Measurements from ENCODE around the gene PTGIS.

DNA sequence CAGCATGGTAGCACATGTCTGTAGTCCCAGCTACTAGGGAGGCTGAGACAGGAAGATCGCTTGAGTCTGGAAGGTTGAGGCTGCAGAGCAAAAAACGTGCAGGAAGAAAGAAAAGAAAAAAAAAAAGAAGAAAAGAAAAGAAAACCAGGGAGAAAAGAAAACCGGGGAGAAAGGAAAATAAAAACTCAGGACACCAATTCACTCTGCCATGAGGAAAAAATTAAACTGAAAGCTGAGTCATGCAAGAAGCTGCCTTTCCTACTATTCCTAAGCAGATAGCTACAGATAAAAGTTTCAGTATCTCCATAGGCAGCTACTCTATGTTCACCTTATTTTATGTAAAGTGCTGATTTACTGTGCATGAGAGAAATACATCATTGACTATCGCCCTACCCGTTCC lies 10.5 kb downstream of the PTGIS start:
- TF ChIP-seq POLR2AphosphoS5 (IDR thresholded peaks at IDR 0.05) = no peak
- no peak for TF ChIP-seq POLR2A (IDR thresholded peaks at IDR 0.05)
- TF ChIP-seq, protein P1, sequence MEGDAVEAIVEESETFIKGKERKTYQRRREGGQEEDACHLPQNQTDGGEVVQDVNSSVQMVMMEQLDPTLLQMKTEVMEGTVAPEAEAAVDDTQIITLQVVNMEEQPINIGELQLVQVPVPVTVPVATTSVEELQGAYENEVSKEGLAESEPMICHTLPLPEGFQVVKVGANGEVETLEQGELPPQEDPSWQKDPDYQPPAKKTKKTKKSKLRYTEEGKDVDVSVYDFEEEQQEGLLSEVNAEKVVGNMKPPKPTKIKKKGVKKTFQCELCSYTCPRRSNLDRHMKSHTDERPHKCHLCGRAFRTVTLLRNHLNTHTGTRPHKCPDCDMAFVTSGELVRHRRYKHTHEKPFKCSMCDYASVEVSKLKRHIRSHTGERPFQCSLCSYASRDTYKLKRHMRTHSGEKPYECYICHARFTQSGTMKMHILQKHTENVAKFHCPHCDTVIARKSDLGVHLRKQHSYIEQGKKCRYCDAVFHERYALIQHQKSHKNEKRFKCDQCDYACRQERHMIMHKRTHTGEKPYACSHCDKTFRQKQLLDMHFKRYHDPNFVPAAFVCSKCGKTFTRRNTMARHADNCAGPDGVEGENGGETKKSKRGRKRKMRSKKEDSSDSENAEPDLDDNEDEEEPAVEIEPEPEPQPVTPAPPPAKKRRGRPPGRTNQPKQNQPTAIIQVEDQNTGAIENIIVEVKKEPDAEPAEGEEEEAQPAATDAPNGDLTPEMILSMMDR (IDR thresholded peaks at IDR 0.05) = no peak
